Measurements from ENCODE around the gene ADGRG1.

- TF ChIP-seq CTCF (IDR thresholded peaks at IDR 0.05) (no peak), POLR2A (IDR thresholded peaks at IDR 0.05) (no peak)
These were observed 23.2 kb downstream of the ADGRG1 start for GRCh38 chr16:57651344-57652333.
